Activated CD4-positive, alpha-beta T cell treated with anti-CD3 and anti-CD28 coated beads for 36 hours (primary cell): Measurements from ENCODE around the gene MGME1. TPM values are rescaled to one million over a fixed set of nuclear protein-coding genes. Genes with fewer than 3 reads are reported as not detected.
A peak's percentile ranks its signal among the peaks of the same experiment; 100 is the strongest.

Source experiments
- ATAC-seq: fragments of 200-7000 bp; cut with Tn5 transposase; one replicate; pipeline ENCODE4 v1.10.0; 2021; ENCODE audit warnings: mild to moderate bottlenecking, moderate library complexity
- CTCF ChIA-PET: fragments of 350-600 bp; sonication (Branson Sonifier 250); formaldehyde crosslinking; loops from one replicate; lab custom pipeline; 2021; ENCODE audit warnings: antibody characterized with exemption; lab: Charles Lee
- POLR2A ChIA-PET: fragments of 350-600 bp; sonication (Branson Sonifier 250); formaldehyde crosslinking; loops from one replicate; lab custom pipeline; 2021; ENCODE audit warnings: antibody characterized with exemption, inconsistent platforms; lab: Charles Lee
- DNase-seq: peaks from one replicate; pipeline ENCODE4 v3.0.0-alpha.2; 2020
- H3K27ac Mint-ChIP-seq: one replicate; pipeline ENCODE4 v1.8.0; 2021; ENCODE audit warnings: mixed read lengths
- H3K27me3 Mint-ChIP-seq: one replicate; pipeline ENCODE4 v1.8.0; 2021; ENCODE audit warnings: mixed read lengths
- H3K36me3 Mint-ChIP-seq: one replicate; pipeline ENCODE4 v1.8.0; 2021; ENCODE audit warnings: low read depth, mixed read lengths
- H3K4me1 Mint-ChIP-seq: one replicate; pipeline ENCODE4 v1.8.0; 2021; ENCODE audit warnings: mixed read lengths
- H3K4me3 Mint-ChIP-seq: one replicate; pipeline ENCODE4 v1.8.0; 2021; ENCODE audit warnings: mild to moderate bottlenecking, moderate library complexity, mixed read lengths
- H3K9me3 Mint-ChIP-seq: one replicate; pipeline ENCODE4 v1.8.0; 2021; ENCODE audit warnings: low read depth, mixed read lengths
- intact Hi-C, 2 experiments: fragments of 100-400 bp; cut with DNase I in 1 of 2; cut with micrococcal nuclease in 1 of 2; formaldehyde crosslinking; loops; one replicate each; pipeline versions ENCODE4 v1.14.2 to v1.15.1; 2022 to 2024; cut with DNase I, micrococcal nuclease
- total RNA-seq, 2 experiments: library from RNA; stranded (reverse); gene quantifications; one replicate each; pipeline ENCODE4 v1.2.3, GENCODE V29; 2021

The MGME1 gene
- total RNA-seq, 2 experiments from 2014 or later = 24.1 to 29.7 TPM

DNA sequence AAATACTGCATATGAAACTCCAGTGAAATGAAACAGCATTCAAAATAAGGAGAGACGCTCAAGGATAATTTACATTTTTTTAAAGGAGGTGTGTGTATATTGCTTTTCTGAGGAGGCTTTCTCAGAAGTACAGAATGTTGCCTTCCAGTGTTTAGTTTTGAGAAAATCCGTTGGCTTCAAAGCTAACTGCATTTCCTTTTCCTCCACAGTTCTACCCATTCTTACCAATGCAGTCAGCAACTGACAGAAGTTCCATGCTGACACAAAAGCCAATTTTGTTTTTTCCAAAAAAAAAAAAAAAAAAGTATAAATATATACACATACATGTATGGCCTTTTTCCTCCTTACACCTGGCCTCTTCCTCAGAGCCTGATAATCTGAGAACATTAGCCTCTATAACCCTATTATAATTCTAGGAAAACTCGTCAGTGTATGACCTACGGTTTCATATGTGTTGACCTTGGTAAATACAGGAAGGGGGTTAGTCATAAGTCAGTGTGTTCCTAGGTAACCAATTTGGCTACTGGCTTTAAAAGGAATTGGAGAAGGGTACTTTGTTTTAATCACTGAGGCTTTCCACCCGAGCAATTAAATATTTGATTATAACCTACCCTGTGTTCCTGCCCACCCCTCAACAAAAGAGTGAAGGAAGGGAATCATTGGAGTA, 24.2 kb downstream of the MGME1 start:
- ChIA-PET CTCF (interaction anchor here (0.9 to 2.5 kb wide), 4 partner anchors 19 to 44 kb away, joined by 3 to 11 read pairs (median 3); no protein-coding TSS in a partner anchor), POLR2A (interaction anchor here (1.0 kb wide), 1 partner anchor 22 kb away, joined by 6 read pairs; no protein-coding TSS in a partner anchor)
- H3K4me1 Mint-ChIP-seq = peaks cover 31% of the 10 kb centered on the region
- H3K36me3 Mint-ChIP-seq = peaks cover 15% of the 10 kb centered on the region
- DNase-seq = no peak
- no peaks in the 10 kb centered on the region for H3K9me3 Mint-ChIP-seq
- peak; percentile 31 for ATAC-seq
- intact Hi-C loops = loop anchor here (1.0 to 10.0 kb wide), 11 partner anchors 24 to 512 kb away; partner anchors contain the start of genes MGME1 (in 2 of the 2), BFSP1 (in 1 of the 2), KAT14 (in 1 of the 2) and PET117 (in 1 of the 2)
- H3K27ac Mint-ChIP-seq = peak overlapping the region; percentile 70
- no peak overlapping the region for H3K4me3 Mint-ChIP-seq
- no peaks in the 10 kb centered on the region for H3K27me3 Mint-ChIP-seq

DNA sequence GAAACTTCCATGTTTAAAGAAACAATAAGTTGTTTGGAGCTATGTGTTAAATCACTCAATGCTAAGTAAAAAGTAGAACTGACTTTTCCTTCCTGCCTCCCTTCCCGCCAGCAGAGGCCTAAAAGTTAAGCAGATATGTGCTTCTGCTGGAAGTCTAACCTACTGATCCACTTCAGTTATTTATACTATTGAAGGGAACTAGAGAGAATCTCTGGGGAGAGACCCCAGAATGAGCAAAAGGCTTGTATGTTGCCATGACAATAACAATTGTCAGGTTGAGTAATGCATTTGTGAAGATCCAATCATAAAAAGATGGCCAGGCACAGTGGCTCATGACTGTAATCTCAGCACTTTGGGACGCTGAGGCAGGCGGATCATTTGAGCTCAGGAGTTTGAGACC, 24.7 kb downstream of the MGME1 start:
- Mint-ChIP-seq H3K4me1 (peaks cover 27% of the 10 kb centered on the region), H3K4me3 (no peak overlapping the region), H3K27me3 (no peaks in the 10 kb centered on the region), H3K27ac (no peak overlapping the region), H3K36me3 (peaks cover 15% of the 10 kb centered on the region), H3K9me3 (no peaks in the 10 kb centered on the region)
- DNase-seq (no peak), ATAC-seq (no peak)
- ChIA-PET POLR2A (no interaction called here), CTCF (interaction anchor here (0.6 to 2.5 kb wide), 5 partner anchors 13 to 45 kb away, joined by 3 to 11 read pairs (median 3); no protein-coding TSS in a partner anchor)
- intact Hi-C loops = loop anchor here (5.0 to 10.0 kb wide), 5 partner anchors 36 to 511 kb away; partner anchors contain the start of genes BFSP1 (in 1 of the 2), KAT14 (in 1 of the 2), PET117 (in 1 of the 2) and SEC23B (in 1 of the 2)

DNA sequence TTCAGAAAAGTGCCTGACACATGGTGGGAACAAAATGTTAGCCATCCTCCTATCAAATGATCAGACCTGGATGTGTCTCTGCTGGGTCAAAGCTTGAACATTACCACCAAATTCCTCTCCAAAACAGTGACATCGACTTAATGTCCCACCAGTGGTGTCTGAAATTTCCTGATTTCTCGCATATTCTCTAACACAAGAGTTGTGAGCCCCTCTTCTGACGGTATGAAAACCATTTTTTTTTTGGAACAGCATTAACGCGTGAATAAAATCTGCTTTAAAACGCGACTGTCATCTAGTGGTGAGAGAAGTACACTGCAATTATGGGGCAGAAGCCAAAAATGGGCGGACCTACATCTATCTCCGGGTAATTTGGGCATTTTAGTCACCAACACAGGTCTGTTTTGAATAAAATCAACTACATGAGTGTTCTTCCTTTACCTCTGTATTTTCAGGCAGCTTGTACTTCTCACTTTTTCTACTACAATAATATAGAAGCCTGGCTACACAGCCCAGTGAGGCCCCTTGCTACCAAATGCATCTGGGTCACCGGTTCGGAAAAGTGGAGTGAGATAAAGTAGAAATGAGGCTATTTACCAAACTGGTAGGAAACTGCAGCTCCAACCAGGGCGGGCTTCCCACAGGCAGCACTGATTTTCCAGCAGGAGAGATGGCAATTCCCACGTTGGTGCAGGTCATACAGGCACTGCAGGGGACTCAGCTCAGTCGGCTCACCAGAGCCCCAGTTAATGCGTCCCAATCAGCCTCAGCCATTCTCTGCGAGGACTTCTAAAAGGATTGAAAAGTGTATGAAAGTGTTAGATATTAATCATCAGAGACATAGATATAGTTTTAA, 27.4 kb downstream of the MGME1 start:
- H3K4me3 Mint-ChIP-seq = no peak overlapping the region
- POLR2A ChIA-PET = no interaction called here
- ATAC-seq (peak; percentile 60), DNase-seq (peak; percentile 56)
- intact Hi-C loops = loop anchor here (1.0 to 10.0 kb wide), 11 partner anchors 27 to 1193 kb away; partner anchors contain the start of genes BFSP1 (in 1 of the 2), MGME1 (in 1 of the 2), RRBP1 (in 1 of the 2) and SEC23B (in 1 of the 2)
- H3K27me3 Mint-ChIP-seq = no peaks in the 10 kb centered on the region
- no peaks in the 10 kb centered on the region for H3K9me3 Mint-ChIP-seq
- peaks cover 27% of the 10 kb centered on the region for H3K4me1 Mint-ChIP-seq
- H3K27ac Mint-ChIP-seq = no peak overlapping the region
- CTCF ChIA-PET = interaction anchor here (0.5 to 2.3 kb wide), 18 partner anchors 20 to 772 kb away, joined by 3 to 9 read pairs (median 3); partner anchors contain the start of gene RRBP1
- peaks cover 3% of the 10 kb centered on the region for H3K36me3 Mint-ChIP-seq

DNA sequence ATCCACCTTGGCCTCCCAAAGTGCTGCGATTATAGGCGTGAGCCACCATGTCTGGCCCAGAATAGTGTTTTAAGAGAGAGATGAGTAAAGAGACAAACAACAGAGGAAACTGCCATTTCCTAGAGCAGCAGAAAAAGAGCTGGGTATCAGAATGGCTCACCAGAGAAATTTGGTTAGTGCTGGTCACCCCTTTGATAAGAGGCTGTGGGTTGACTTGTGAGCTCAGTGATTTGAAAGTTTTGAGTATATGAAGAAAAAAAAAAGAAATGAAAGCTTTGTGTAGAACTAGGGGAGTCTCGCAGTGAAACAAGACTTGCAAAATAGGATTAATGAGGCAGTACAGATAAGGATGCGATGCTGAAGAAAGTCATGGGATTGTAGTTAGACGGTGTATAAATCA, 29.6 kb downstream of the MGME1 start:
- Mint-ChIP-seq H3K9me3 (no peaks in the 10 kb centered on the region), H3K4me3 (no peak overlapping the region), H3K4me1 (peaks cover 10% of the 10 kb centered on the region), H3K36me3 (no peaks in the 10 kb centered on the region), H3K27me3 (no peaks in the 10 kb centered on the region), H3K27ac (no peak overlapping the region)
- CTCF ChIA-PET = interaction anchor here (0.8 to 2.3 kb wide), 5 partner anchors 20 to 317 kb away, joined by 3 to 9 read pairs (median 5); partner anchors contain the start of gene RRBP1
- ATAC-seq (no peak), DNase-seq (no peak)
- POLR2A ChIA-PET = no interaction called here
- intact Hi-C loops = loop anchor here (10.0 kb wide), 3 partner anchors 104 to 506 kb away; partner anchors contain the start of genes BFSP1 (in 1 of the 2) and SEC23B (in 1 of the 2)

DNA sequence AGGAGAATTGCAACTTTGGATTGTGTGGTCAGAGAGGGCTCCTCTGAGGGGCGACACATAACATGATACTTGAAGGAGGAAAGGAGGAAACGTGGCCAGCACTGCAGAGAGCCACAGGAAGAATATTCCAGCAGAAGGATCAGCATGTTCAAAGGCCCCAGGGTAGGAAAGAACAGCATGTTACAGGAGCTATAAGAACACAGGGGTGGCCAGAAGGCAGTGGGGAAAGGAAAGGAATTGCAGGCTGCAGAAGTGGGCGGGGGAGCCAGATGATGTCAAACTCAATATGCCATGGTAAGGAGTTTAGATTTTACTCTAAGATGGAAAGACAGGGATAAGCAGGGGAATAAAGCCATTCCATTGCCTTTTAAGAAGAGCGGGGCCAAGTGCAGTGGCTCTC, 30.7 kb downstream of the MGME1 start:
- CTCF ChIA-PET = interaction anchor here (1.7 kb wide), 1 partner anchor 19 kb away, joined by 7 read pairs; no protein-coding TSS in a partner anchor

DNA sequence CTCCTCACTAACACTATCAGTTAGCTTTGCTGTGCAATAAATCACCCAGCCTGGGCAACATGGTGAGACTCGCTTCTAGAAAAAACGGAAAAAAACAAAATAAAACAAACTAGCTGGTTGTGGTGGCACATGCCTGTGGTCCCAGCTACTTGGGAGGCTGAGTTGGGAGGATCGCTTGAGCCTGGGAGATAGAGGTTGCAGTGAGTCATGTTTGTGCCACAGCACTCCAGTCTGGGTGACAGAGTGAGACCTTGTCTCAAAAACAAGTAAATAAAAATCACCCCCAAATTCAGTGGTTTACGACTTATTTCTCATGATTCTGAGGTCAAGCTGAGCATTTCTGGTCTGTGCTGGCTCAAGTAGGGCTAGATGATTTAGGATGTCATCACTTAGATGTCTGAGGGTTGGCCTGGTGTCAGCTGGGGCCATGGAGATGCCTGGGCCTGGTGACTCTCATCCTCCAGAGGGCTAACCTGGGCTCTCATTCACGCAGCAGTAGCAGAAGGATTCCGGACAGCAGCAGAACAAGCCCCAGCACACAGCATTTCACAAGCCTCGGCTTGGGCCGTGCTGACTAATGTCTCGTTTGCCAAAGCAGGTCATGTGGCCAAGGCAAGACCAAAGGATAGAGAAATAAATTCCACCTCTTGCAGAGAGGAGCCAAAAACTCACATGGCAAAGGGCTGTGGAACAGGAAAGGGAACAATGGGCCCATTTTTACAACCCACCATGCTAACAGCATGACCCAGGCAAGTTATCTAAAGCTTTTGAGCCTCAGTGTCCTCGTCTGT, 32.5 kb downstream of the MGME1 start:
- no peak overlapping the region for H3K27ac Mint-ChIP-seq
- H3K27me3 Mint-ChIP-seq = no peaks in the 10 kb centered on the region
- H3K36me3 Mint-ChIP-seq = no peaks in the 10 kb centered on the region
- intact Hi-C loops = no loop called here
- H3K4me1 Mint-ChIP-seq = peaks cover 1% of the 10 kb centered on the region
- H3K4me3 Mint-ChIP-seq = no peak overlapping the region
- no peak for DNase-seq
- ChIA-PET POLR2A (interaction anchor here (0.6 to 0.7 kb wide), 2 partner anchors 23 to 206 kb away, joined by 4 to 7 read pairs; no protein-coding TSS in a partner anchor), CTCF (interaction anchor here (0.6 to 0.7 kb wide), 2 partner anchors 62 to 496 kb away, joined by 3 read pairs; no protein-coding TSS in a partner anchor)
- H3K9me3 Mint-ChIP-seq = no peaks in the 10 kb centered on the region
- ATAC-seq = no peak

More for the DNA sequence above, 30.7 kb downstream of the MGME1 start:
- Mint-ChIP-seq H3K36me3 (no peaks in the 10 kb centered on the region), H3K4me1 (peaks cover 8% of the 10 kb centered on the region), H3K27me3 (no peaks in the 10 kb centered on the region), H3K9me3 (no peaks in the 10 kb centered on the region), H3K27ac (no peak overlapping the region), H3K4me3 (no peak overlapping the region)
- intact Hi-C loops = loop anchor here (10.0 kb wide), 3 partner anchors 105 to 505 kb away; partner anchors contain the start of genes BFSP1 (in 1 of the 2) and SEC23B (in 1 of the 2)
- ATAC-seq (no peak), DNase-seq (no peak)
- POLR2A ChIA-PET = no interaction called here

DNA sequence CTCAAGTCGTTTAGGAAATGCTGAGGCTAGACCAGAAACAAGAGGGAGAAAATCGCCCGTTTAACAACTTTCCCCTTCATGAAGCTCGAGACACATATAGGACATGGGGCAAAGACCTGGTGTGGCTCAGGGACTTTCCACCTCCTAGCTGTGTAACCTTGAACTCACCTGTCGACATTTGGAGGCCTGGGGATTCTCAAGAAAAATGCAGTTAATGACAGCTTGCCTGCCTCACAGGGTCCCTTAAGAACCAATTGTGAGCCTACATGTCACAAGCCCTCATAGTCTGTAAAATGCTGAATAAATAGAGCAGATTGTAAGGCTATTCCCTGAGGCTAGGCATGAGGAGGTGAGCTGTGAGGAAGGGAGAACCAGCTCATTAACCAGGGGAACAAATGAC, 35.1 kb downstream of the MGME1 start:
- no peak for ATAC-seq
- Mint-ChIP-seq H3K27ac (no peak overlapping the region), H3K36me3 (no peaks in the 10 kb centered on the region), H3K27me3 (no peaks in the 10 kb centered on the region), H3K4me1 (no peaks in the 10 kb centered on the region), H3K4me3 (no peak overlapping the region), H3K9me3 (no peaks in the 10 kb centered on the region)
- no peak for DNase-seq
- POLR2A ChIA-PET = no interaction called here
- CTCF ChIA-PET = interaction anchor here (1.1 kb wide), 1 partner anchor 108 kb away, joined by 3 read pairs; no protein-coding TSS in a partner anchor
- intact Hi-C loops = no loop called here

DNA sequence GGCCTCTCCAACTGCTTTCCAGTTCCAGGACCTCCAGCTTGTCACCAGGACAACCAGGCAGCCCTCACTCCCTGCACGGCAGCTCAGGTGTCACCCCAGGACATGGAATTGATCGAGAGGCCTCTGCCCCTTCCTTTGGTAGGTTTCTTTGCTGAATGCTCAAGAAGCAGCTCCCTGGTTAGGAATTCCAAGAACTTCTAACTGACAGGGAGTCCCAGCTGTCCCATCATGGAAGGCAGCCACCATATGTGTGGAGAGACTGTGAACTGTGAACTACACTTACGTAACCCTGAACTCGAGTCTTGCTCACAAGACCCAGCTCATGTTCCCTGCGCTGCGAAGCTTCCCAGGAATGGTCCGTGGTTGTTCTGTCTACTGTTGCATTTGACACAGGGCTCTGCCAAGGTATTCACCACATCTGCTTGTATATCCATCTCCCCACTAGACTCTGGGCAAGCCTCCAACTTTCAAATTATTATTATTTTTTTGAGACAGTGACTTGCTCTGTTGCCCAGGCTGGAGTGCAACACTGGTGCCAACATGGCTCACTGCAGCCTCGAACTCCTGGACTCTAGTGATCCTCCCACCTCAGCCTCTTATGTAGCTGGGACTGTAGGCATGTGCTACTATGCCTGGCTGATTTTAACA, 35.7 kb downstream of the MGME1 start:
- POLR2A ChIA-PET = no interaction called here

DNA sequence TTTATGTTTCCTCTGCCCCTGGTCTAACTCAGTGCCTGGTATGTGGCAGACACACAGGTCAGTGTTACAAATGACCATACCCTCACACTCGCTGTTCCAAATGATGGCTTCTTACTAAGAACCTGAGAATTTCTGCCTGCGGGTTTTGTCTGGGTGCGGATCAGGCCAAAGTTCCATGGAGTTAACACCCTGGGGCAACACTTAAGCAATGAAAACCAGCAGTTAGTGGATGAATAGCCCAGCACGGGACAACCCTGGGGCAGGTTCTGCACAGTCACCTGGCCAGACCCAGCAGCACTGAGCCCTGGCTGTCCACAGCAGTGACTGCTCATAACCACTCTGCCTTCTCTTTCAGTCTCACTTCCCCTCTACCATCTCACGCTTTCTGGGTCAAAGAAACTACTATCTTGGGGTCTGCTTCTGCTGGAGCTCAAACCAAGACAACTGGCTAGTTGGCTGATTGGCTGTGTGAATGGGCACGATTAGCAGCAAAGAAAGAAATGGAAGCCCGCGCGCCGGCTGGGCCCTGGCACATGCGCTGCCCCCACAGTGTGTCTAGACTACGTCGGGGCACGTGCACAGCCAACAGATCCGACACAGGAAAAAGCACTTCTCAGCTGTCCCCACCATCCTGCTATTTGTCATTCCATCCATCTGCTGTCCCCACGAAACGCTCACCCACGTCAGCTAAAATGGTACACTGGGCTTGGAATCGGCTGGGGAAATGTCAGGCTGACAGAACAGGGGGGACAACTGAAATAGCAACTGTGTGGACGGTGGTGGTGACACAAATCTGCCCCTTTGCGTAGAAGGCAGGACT, 36.6 kb downstream of the MGME1 start:
- ChIA-PET CTCF (no interaction called here), POLR2A (no interaction called here)
- no peaks in the 10 kb centered on the region for H3K36me3 Mint-ChIP-seq
- H3K9me3 Mint-ChIP-seq = no peaks in the 10 kb centered on the region
- H3K27me3 Mint-ChIP-seq = no peaks in the 10 kb centered on the region
- no peak overlapping the region for H3K27ac Mint-ChIP-seq
- intact Hi-C loops = no loop called here
- DNase-seq (no peak), ATAC-seq (no peak)
- H3K4me3 Mint-ChIP-seq = no peak overlapping the region
- H3K4me1 Mint-ChIP-seq = no peaks in the 10 kb centered on the region

More for the DNA sequence above, 35.7 kb downstream of the MGME1 start:
- H3K9me3 Mint-ChIP-seq = no peaks in the 10 kb centered on the region
- CTCF ChIA-PET = interaction anchor here (1.1 kb wide), 1 partner anchor 109 kb away, joined by 3 read pairs; no protein-coding TSS in a partner anchor
- H3K4me1 Mint-ChIP-seq = no peaks in the 10 kb centered on the region
- no peaks in the 10 kb centered on the region for H3K27me3 Mint-ChIP-seq
- no peak overlapping the region for H3K4me3 Mint-ChIP-seq
- H3K27ac Mint-ChIP-seq = no peak overlapping the region
- ATAC-seq (no peak), DNase-seq (no peak)
- H3K36me3 Mint-ChIP-seq = no peaks in the 10 kb centered on the region
- intact Hi-C loops = no loop called here
